A673 (cell line): ENCODE results near the gene MAPKAPK5.

Source experiments
- EZH2 ChIP-seq: fragments of 200-600 bp; sonication (generic); IDR thresholded peaks from 2 replicates; pipeline ENCODE4 v1.6.1; 2017; ENCODE audit warnings: borderline replicate concordance, low read depth, mild to moderate bottlenecking, mixed read lengths, antibody characterized with exemption, low read length; ENCODE audit not compliant: poor library complexity, severe bottlenecking
- TF ChIP-seq, protein P1 (sequence below): fragments of 300-800, 200-600 bp; sonication (generic); conservative IDR thresholded peaks from 2 replicates; pipeline ENCODE4 v1.5.1; 2017; ENCODE audit warnings: low read depth, mild to moderate bottlenecking, antibody characterized with exemption, low read length, moderate library complexity, mixed read lengths

GRCh38 chr12:111792856-111793235 lies 49.2 kb upstream of the MAPKAPK5 start:
- TF ChIP-seq, protein P1, sequence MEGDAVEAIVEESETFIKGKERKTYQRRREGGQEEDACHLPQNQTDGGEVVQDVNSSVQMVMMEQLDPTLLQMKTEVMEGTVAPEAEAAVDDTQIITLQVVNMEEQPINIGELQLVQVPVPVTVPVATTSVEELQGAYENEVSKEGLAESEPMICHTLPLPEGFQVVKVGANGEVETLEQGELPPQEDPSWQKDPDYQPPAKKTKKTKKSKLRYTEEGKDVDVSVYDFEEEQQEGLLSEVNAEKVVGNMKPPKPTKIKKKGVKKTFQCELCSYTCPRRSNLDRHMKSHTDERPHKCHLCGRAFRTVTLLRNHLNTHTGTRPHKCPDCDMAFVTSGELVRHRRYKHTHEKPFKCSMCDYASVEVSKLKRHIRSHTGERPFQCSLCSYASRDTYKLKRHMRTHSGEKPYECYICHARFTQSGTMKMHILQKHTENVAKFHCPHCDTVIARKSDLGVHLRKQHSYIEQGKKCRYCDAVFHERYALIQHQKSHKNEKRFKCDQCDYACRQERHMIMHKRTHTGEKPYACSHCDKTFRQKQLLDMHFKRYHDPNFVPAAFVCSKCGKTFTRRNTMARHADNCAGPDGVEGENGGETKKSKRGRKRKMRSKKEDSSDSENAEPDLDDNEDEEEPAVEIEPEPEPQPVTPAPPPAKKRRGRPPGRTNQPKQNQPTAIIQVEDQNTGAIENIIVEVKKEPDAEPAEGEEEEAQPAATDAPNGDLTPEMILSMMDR, result no peak
- TF ChIP-seq EZH2, result no peak
